GM19023 (cell line): ENCODE results near the gene BAHCC1.

ENCODE experiments used
- ATAC-seq: cut with Tn5 transposase; IDR thresholded peaks from one replicate; pipeline ENCODE4 v1.9.1; 2021; ENCODE audit warnings: mild to moderate bottlenecking, moderate library complexity; ENCODE audit not compliant: unreplicated experiment

The BAHCC1 gene

GRCh38 chr17:81510785-81511553 is 115.7 kb downstream of the BAHCC1 start:
- ATAC-seq = no peak

GRCh38 chr17:81511554-81511803 is 116.2 kb downstream of the BAHCC1 start:
- ATAC-seq = no peak

GRCh38 chr17:81511804-81512561 is 116.7 kb downstream of the BAHCC1 start:
- ATAC-seq = no peak

- ATAC-seq = peak; percentile 35
Measured at GRCh38 chr17:81512562-81513371, 117.5 kb downstream of the BAHCC1 start, which contains the start of gene ACTG1. TSS of gene ACTG1 (minus strand) at chr17:81512799. CDS start at chr17:81512354, 445 bp downstream.

GRCh38 chr17:81513372-81513752 is 118.1 kb downstream of the BAHCC1 start:
- peak; percentile 2 for ATAC-seq

- ATAC-seq = no peak
Measured at GRCh38 chr17:81513753-81514488, 118.7 kb downstream of the BAHCC1 start.

- no peak for ATAC-seq
Measured at GRCh38 chr17:81514489-81514738, 119.2 kb downstream of the BAHCC1 start.

- no peak for ATAC-seq
Measured at GRCh38 chr17:81514739-81515529, 119.7 kb downstream of the BAHCC1 start.

- no peak for ATAC-seq
Measured at GRCh38 chr17:81515530-81516041, 120.3 kb downstream of the BAHCC1 start.
